GM12878 (cell line): ENCODE measurements around the gene SLFN14. TPM values are rescaled to one million over a fixed set of nuclear protein-coding genes. Genes with fewer than 3 reads are reported as not detected.
A peak's percentile ranks its signal among the peaks of the same experiment; 100 is the strongest.

ENCODE experiments used
- CBX3 ChIP-seq: fragments of 200-600 bp; sonication (generic); IDR thresholded peaks from 2 replicates; pipeline ENCODE4 v1.6.1; 2016; ENCODE audit warnings: low read depth, borderline replicate concordance
- DPF2 ChIP-seq: fragments of 450-650 bp; IDR thresholded peaks from 2 replicates; pipeline ENCODE4 v1.6.1; 2017; ENCODE audit warnings: mild to moderate bottlenecking
- EED ChIP-seq: sonication (generic); IDR thresholded peaks from 2 replicates; pipeline ENCODE4 v1.6.1; 2016; ENCODE audit warnings: antibody characterized with exemption, low read depth
- EP300 ChIP-seq, 2 experiments: fragments of 150-350 bp in 1 of 2; IDR thresholded peaks; 2 replicates each; pipeline ENCODE4 v1.6.1; 2011 to 2012; ENCODE audit warnings: low read depth in 2 of 2, low read length in 2 of 2, borderline replicate concordance in 1 of 2, improper control_type of control experiment in 1 of 2, inconsistent platforms in 1 of 2; ENCODE audit not compliant: control insufficient read depth in 1 of 2
- FOS ChIP-seq: IDR thresholded peaks from 3 replicates; pipeline ENCODE4 v1.6.1; 2011; ENCODE audit warnings: borderline replicate concordance; ENCODE audit not compliant: insufficient read length; ENCODE audit errors: extremely low read depth
- IKZF2 ChIP-seq, 2 experiments: fragments of 450-650 bp; IDR thresholded peaks; 2 replicates each; pipeline ENCODE4 v1.6.1; 2017; ENCODE audit warnings: mild to moderate bottlenecking in 2 of 2, moderate library complexity in 2 of 2
- KAT2A ChIP-seq: conservative IDR thresholded peaks from 2 replicates; pipeline ENCODE4 v1.6.1; 2011; ENCODE audit warnings: low read depth, low read length; ENCODE audit not compliant: control insufficient read depth
- MTA3 ChIP-seq: IDR thresholded peaks from 2 replicates; pipeline ENCODE4 v1.6.1; 2012; ENCODE audit warnings: low read length, inconsistent platforms, borderline replicate concordance
- MYC ChIP-seq: IDR thresholded peaks from 2 replicates; pipeline ENCODE4 v1.6.1; 2011; ENCODE audit warnings: mild to moderate bottlenecking, low read length, moderate library complexity, inconsistent platforms; ENCODE audit not compliant: insufficient read depth, insufficient replicate concordance, insufficient read length, severe bottlenecking
- NFYA ChIP-seq: IDR thresholded peaks from 2 replicates; pipeline ENCODE4 v1.6.1; 2011; ENCODE audit warnings: low read depth, mild to moderate bottlenecking, low read length, improper control_type of control experiment, borderline replicate concordance
- NR2F1 ChIP-seq: fragments of 450-650 bp; conservative IDR thresholded peaks from 2 replicates; pipeline ENCODE4 v1.6.1; 2017; ENCODE audit warnings: mild to moderate bottlenecking
- POLR2AphosphoS2 ChIP-seq: IDR thresholded peaks from 2 replicates; pipeline ENCODE4 v1.6.1; 2011; ENCODE audit warnings: low read depth, mild to moderate bottlenecking, low read length, improper control_type of control experiment, moderate library complexity
- RBBP5 ChIP-seq: fragments of 200-600 bp; sonication (generic); conservative IDR thresholded peaks from 2 replicates; pipeline ENCODE4 v1.6.1; 2016
- RUNX3 ChIP-seq: IDR thresholded peaks from 2 replicates; pipeline ENCODE4 v1.6.1; 2012; ENCODE audit warnings: low read length, inconsistent platforms
- SIN3A ChIP-seq: IDR thresholded peaks from 2 replicates; pipeline ENCODE4 v1.6.1; 2012; ENCODE audit warnings: low read depth, low read length, improper control_type of control experiment
- SIX5 ChIP-seq: IDR thresholded peaks from 2 replicates; pipeline ENCODE4 v1.6.1; 2011; ENCODE audit warnings: mild to moderate bottlenecking, low read depth, low read length, moderate library complexity; ENCODE audit not compliant: severe bottlenecking
- SMAD1 ChIP-seq: fragments of 450-650 bp; IDR thresholded peaks from 2 replicates; pipeline ENCODE4 v1.6.1; 2018; ENCODE audit warnings: mild to moderate bottlenecking, low read depth; ENCODE audit not compliant: partially characterized antibody
- TBL1XR1 ChIP-seq: IDR thresholded peaks from 2 replicates; pipeline ENCODE4 v1.6.1; 2012; ENCODE audit warnings: low read depth, low read length, improper control_type of control experiment
- TCF7 ChIP-seq: IDR thresholded peaks from 2 replicates; pipeline ENCODE4 v1.6.1; 2014; ENCODE audit warnings: antibody characterized with exemption, borderline replicate concordance
- WRNIP1 ChIP-seq: IDR thresholded peaks from 2 replicates; pipeline ENCODE4 v1.6.1; 2011; ENCODE audit warnings: low read depth, low read length, improper control_type of control experiment, borderline replicate concordance
- ZNF207 ChIP-seq: fragments of 450-650 bp; IDR thresholded peaks from 2 replicates; pipeline ENCODE4 v1.6.1; 2014; ENCODE audit warnings: antibody characterized with exemption, mild to moderate bottlenecking, borderline replicate concordance
- polyA plus RNA-seq, 11 experiments: library from polyadenylated mRNA; depleted of rRNA in 4 of 11; unstranded in 6 of 11; stranded (reverse) in 5 of 11; fragments of >200 nt; fragmentation: Nextera tagmentation in 4 of 11; fragmentation: Illumina TruSeq in 1 of 11; extraction: Ambion mirVana in 4 of 11; extraction: Trizol in 1 of 11; gene quantifications; 1 replicate in 1 of 11; 2 replicates in 10 of 11; pipeline versions ENCODE4 v1.2.1 to v1.2.3, GENCODE V29; 2011 to 2016; ENCODE audit warnings: inconsistent platforms in 2 of 11, missing spikeins in 2 of 11, low read depth in 1 of 11
- total RNA-seq, 4 experiments: library from RNA; depleted of rRNA in 3 of 4; stranded (reverse); fragments of >200 nt in 3 of 4; fragmentation: Illumina TruSeq in 1 of 4; extraction: Trizol in 1 of 4; gene quantifications; 2 replicates each; pipeline versions ENCODE4 v1.2.1 to v1.2.3, GENCODE V29; 2013 to 2021
- TF ChIP-seq, protein P1 (sequence below): IDR thresholded peaks from 2 replicates; pipeline ENCODE4 v1.6.1; 2011; ENCODE audit warnings: low read depth, low read length, improper control_type of control experiment, borderline replicate concordance
- TF ChIP-seq, protein P2 (sequence below): fragments of 450-650 bp; IDR thresholded peaks from 2 replicates; pipeline ENCODE4 v1.6.1; 2017; ENCODE audit warnings: borderline replicate concordance
- TF ChIP-seq, protein P3 (sequence below): fragments of 450-650 bp; IDR thresholded peaks from 2 replicates; pipeline ENCODE4 v1.6.1; 2017; ENCODE audit warnings: mild to moderate bottlenecking, low read depth, inconsistent platforms; ENCODE audit not compliant: poor library complexity, severe bottlenecking
- TF ChIP-seq, protein P4 (sequence below): fragments of 450-650 bp; IDR thresholded peaks from 2 replicates; pipeline ENCODE4 v1.6.1; 2016; ENCODE audit warnings: mild to moderate bottlenecking

Gene SLFN14
- total and polyA plus RNA-seq, 10 of the 15 experiments (the other 5 are each of a cell fraction or from before 2014, with no cell fraction given): 0.06 to 0.11 (median 0.06) TPM; not detected in 7

DNA sequence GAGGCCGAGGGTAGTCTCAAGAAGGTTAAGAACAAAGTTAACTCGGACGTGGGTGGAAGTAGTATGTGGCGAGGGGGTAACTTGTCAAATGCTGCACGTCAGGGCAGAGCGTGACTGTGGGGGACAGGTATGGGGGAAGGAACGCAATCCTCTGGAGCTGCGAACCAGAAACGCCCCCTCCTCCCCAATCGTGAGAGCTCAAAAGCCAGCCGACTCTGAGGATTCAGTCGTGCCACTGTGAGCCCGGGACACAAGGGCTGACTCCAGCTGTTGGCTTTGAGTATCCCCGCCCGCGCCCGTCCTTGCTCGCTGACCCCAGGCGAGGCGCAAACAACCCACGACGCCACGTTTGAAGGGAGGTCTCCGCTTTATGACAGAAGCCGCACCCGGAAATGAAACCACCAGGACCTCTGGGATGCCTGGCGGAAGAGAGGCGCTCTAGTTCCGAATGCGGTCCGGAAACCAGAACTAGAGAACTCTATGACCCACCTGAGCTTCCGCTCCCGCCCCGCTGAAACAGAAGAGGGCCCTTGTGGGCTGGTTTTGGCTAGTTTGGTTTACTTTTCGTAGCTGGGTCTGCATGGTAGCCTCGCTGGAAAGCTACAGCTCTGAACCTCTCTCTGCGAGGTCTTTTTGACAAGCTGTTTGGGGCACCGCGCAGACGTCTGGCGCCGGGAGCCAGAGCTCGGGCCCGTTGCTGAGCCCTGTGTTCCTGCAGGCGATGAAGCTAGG is 17.7 kb upstream of the SLFN14 start, which contains the start of gene PEX12 (continued):
- TF ChIP-seq, protein P1, sequence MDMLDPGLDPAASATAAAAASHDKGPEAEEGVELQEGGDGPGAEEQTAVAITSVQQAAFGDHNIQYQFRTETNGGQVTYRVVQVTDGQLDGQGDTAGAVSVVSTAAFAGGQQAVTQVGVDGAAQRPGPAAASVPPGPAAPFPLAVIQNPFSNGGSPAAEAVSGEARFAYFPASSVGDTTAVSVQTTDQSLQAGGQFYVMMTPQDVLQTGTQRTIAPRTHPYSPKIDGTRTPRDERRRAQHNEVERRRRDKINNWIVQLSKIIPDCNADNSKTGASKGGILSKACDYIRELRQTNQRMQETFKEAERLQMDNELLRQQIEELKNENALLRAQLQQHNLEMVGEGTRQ: no peak
- TF ChIP-seq, protein P2, sequence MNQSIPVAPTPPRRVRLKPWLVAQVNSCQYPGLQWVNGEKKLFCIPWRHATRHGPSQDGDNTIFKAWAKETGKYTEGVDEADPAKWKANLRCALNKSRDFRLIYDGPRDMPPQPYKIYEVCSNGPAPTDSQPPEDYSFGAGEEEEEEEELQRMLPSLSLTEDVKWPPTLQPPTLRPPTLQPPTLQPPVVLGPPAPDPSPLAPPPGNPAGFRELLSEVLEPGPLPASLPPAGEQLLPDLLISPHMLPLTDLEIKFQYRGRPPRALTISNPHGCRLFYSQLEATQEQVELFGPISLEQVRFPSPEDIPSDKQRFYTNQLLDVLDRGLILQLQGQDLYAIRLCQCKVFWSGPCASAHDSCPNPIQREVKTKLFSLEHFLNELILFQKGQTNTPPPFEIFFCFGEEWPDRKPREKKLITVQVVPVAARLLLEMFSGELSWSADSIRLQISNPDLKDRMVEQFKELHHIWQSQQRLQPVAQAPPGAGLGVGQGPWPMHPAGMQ: no peak
- TF ChIP-seq TBL1XR1: 0 out of 2 replicates have a peak, but pooled peaks have one; percentile 73
- TF ChIP-seq SIN3A: peak; percentile 84; the same call in 1 of the 2 replicates
- TF ChIP-seq, protein P3, sequence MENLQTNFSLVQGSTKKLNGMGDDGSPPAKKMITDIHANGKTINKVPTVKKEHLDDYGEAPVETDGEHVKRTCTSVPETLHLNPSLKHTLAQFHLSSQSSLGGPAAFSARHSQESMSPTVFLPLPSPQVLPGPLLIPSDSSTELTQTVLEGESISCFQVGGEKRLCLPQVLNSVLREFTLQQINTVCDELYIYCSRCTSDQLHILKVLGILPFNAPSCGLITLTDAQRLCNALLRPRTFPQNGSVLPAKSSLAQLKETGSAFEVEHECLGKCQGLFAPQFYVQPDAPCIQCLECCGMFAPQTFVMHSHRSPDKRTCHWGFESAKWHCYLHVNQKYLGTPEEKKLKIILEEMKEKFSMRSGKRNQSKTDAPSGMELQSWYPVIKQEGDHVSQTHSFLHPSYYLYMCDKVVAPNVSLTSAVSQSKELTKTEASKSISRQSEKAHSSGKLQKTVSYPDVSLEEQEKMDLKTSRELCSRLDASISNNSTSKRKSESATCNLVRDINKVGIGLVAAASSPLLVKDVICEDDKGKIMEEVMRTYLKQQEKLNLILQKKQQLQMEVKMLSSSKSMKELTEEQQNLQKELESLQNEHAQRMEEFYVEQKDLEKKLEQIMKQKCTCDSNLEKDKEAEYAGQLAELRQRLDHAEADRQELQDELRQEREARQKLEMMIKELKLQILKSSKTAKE: no peak
- TF ChIP-seq WRNIP1: no peak
- peak; percentile 42 for TF ChIP-seq SIX5
- peak; percentile 54 for TF ChIP-seq MYC
- no peak for TF ChIP-seq EP300 (IDR thresholded peaks at IDR 0.05; ENCODE audit: borderline replicate concordance in 1 of 2, control insufficient read depth in 1 of 2, low read depth in 2 of 2, low read length in 2 of 2)
- peak; percentile 92 for TF ChIP-seq RUNX3
- TF ChIP-seq SMAD1: peak; percentile 13
- TF ChIP-seq POLR2AphosphoS2: peak; percentile 91
- TF ChIP-seq TCF7: no peak
- TF ChIP-seq, protein P4, sequence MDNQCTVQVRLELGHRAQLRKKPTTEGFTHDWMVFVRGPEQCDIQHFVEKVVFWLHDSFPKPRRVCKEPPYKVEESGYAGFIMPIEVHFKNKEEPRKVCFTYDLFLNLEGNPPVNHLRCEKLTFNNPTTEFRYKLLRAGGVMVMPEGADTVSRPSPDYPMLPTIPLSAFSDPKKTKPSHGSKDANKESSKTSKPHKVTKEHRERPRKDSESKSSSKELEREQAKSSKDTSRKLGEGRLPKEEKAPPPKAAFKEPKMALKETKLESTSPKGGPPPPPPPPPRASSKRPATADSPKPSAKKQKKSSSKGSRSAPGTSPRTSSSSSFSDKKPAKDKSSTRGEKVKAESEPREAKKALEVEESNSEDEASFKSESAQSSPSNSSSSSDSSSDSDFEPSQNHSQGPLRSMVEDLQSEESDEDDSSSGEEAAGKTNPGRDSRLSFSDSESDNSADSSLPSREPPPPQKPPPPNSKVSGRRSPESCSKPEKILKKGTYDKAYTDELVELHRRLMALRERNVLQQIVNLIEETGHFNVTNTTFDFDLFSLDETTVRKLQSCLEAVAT: peak; percentile 67; the same call in 1 of the 2 replicates
- TF ChIP-seq EED: no peak
- no peak for TF ChIP-seq RBBP5
- TF ChIP-seq MTA3: no peak
- TF ChIP-seq KAT2A: no peak
- peak; percentile 59 to 74; a peak in 3 of 4 replicates for TF ChIP-seq IKZF2 (IDR thresholded peaks at IDR 0.05)
- no peak for TF ChIP-seq NFYA
- TF ChIP-seq CBX3: no peak
- no peak for TF ChIP-seq ZNF207
- TF ChIP-seq FOS: no peak
- TF ChIP-seq NR2F1: peak; percentile 88
- TF ChIP-seq DPF2: peak; percentile 45; the same call in 1 of the 2 replicates
